ENCODE data around the gene ERC2.

ERC2 gene

DNA sequence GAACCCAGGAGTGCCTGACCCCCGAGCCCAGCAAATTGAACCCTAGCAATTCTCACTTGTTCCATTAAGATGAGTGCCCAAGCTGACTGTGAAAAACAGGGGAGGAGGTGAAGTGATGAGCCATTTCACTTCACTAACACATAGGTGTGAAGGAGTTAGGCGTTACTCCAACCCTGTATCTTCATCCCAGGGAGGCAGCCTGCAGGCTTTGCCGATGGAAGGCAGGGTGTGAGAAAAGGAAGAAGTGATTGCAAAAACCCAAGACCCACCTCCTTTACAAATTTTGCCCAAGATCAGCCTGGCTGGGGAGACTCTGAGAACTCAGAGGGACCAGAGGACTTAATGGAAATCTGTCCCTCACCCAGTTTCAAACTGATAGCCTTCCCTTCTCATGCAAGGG is 851.5 kb downstream of the ERC2 start:
- Histone ChIP-seq H3K4me3 (ENCODE audit: low read length, poor library complexity, severe bottlenecking) (no peak overlapping the region), H3K4me1 (ENCODE audit: insufficient read depth, low read length, poor library complexity, severe bottlenecking) (peaks cover 23% of the 10 kb centered on the region), H3K79me2 (ENCODE audit: insufficient read depth, low read length) (no peaks in the 10 kb centered on the region), H4K20me1 (ENCODE audit: insufficient read depth, low read length, poor library complexity, severe bottlenecking) (no peaks in the 10 kb centered on the region), H3K36me3 (ENCODE audit: insufficient read depth, low read length) (no peaks in the 10 kb centered on the region), H3K9me2 (replicated peaks; ENCODE audit: low read depth, low read length) (no peaks in the 10 kb centered on the region), H3F3A (ENCODE audit: low read depth) (no peaks in the 10 kb centered on the region), H3K4me2 (ENCODE audit: low read depth, low read length, poor library complexity, severe bottlenecking) (no peak overlapping the region), H3K9ac (ENCODE audit: low read depth, low read length, poor library complexity, severe bottlenecking) (no peak overlapping the region), H2AFZ (ENCODE audit: low read length) (no peak overlapping the region), H3K9me3 (ENCODE audit: insufficient read depth, low read depth, low read length) (no peaks in the 10 kb centered on the region), H3K27me3 (ENCODE audit: insufficient read depth, low read length, poor library complexity, severe bottlenecking) (no peaks in the 10 kb centered on the region)
- TF ChIP-seq, protein P1, sequence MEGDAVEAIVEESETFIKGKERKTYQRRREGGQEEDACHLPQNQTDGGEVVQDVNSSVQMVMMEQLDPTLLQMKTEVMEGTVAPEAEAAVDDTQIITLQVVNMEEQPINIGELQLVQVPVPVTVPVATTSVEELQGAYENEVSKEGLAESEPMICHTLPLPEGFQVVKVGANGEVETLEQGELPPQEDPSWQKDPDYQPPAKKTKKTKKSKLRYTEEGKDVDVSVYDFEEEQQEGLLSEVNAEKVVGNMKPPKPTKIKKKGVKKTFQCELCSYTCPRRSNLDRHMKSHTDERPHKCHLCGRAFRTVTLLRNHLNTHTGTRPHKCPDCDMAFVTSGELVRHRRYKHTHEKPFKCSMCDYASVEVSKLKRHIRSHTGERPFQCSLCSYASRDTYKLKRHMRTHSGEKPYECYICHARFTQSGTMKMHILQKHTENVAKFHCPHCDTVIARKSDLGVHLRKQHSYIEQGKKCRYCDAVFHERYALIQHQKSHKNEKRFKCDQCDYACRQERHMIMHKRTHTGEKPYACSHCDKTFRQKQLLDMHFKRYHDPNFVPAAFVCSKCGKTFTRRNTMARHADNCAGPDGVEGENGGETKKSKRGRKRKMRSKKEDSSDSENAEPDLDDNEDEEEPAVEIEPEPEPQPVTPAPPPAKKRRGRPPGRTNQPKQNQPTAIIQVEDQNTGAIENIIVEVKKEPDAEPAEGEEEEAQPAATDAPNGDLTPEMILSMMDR (conservative IDR thresholded peaks at IDR 0.05; ENCODE audit: low read length) = no peak
- no peak for TF ChIP-seq EZH2phosphoT487 (IDR thresholded peaks at IDR 0.05; ENCODE audit: borderline replicate concordance)

DNA sequence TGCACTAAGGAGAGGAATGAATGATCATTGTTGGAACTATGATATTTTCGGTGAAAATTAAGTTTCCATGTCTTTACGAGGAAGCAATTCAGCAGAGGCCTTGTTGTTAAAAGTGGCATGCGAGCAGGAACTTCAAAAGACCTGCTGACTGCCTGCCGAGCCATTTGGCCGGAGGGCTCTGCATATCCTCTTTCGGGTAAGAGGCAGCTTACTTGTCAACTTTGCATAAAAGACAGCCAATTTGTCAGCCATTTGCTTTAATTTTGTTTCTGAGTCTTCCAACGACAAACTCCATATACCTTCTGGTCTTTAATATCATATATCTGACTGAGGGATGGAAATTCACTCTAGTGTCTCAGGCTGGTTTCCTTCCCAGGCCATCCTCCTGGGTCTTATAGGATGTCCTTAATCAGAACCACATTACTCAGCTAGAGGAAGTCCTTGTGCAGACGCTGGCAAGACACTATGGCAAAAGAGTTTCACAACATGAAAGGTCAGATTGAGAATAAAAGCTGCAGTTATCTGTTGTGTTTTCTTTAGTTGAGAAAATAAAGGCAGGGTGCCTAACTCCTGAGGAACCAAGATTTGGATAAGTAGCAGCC is 852.5 kb downstream of the ERC2 start:
- H3F3A ChIP-seq (ENCODE audit: low read depth) = no peaks in the 10 kb centered on the region
- H3K4me2 ChIP-seq (ENCODE audit: low read depth, low read length, poor library complexity, severe bottlenecking) = no peak overlapping the region
- H4K20me1 ChIP-seq (ENCODE audit: insufficient read depth, low read length, poor library complexity, severe bottlenecking) = no peaks in the 10 kb centered on the region
- no peak for TF ChIP-seq EZH2phosphoT487 (IDR thresholded peaks at IDR 0.05; ENCODE audit: borderline replicate concordance)
- TF ChIP-seq, protein P1 (conservative IDR thresholded peaks at IDR 0.05; ENCODE audit: low read length) = no peak
- no peak overlapping the region for H2AFZ ChIP-seq (ENCODE audit: low read length)
- no peaks in the 10 kb centered on the region for H3K36me3 ChIP-seq (ENCODE audit: insufficient read depth, low read length)
- H3K9me2 ChIP-seq (replicated peaks; ENCODE audit: low read depth, low read length) = no peaks in the 10 kb centered on the region
- no peaks in the 10 kb centered on the region for H3K79me2 ChIP-seq (ENCODE audit: insufficient read depth, low read length)
- H3K9me3 ChIP-seq (ENCODE audit: insufficient read depth, low read depth, low read length) = no peaks in the 10 kb centered on the region
- no peak overlapping the region for H3K9ac ChIP-seq (ENCODE audit: low read depth, low read length, poor library complexity, severe bottlenecking)
- H3K27me3 ChIP-seq (ENCODE audit: insufficient read depth, low read length, poor library complexity, severe bottlenecking) = no peaks in the 10 kb centered on the region
- peaks cover 13% of the 10 kb centered on the region for H3K4me1 ChIP-seq (ENCODE audit: insufficient read depth, low read length, poor library complexity, severe bottlenecking)
- H3K4me3 ChIP-seq (ENCODE audit: low read length, poor library complexity, severe bottlenecking) = no peak overlapping the region

DNA sequence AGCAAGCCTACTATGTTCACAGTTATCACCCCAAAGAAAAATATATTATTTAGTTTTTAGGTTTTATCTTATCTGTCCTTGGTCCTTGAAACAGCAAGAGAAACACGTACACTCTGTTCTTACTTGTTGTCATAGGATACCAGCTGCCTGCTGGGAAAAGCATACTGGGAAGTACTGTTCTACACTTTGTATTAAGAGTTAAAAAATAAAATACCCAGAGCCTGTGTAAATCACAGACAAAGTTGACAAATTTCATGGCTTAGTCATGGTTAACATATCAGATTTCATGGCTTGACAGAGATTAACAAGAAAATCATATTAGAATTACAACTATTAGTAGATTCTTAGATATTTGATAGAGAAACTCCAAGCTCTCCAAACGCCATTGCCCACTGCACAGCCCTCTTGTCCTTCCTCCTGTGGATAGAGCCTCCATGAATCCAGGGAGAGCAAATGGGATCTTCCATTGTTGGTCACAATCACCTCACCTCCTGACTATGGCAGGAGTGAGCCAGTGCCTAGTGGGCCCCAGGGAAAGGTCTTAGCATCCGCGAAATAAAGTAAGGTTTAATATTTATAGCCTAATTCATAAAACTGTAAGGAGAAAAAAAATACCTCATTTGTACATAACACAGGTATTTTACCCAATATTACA is 853.1 kb downstream of the ERC2 start:
- no peak overlapping the region for H3K4me2 ChIP-seq (ENCODE audit: low read depth, low read length, poor library complexity, severe bottlenecking)
- no peaks in the 10 kb centered on the region for H4K20me1 ChIP-seq (ENCODE audit: insufficient read depth, low read length, poor library complexity, severe bottlenecking)
- no peaks in the 10 kb centered on the region for H3K79me2 ChIP-seq (ENCODE audit: insufficient read depth, low read length)
- no peaks in the 10 kb centered on the region for H3F3A ChIP-seq (ENCODE audit: low read depth)
- H3K4me3 ChIP-seq (ENCODE audit: low read length, poor library complexity, severe bottlenecking) = no peak overlapping the region
- H2AFZ ChIP-seq (ENCODE audit: low read length) = no peak overlapping the region
- peaks cover 10% of the 10 kb centered on the region for H3K4me1 ChIP-seq (ENCODE audit: insufficient read depth, low read length, poor library complexity, severe bottlenecking)
- no peaks in the 10 kb centered on the region for H3K9me2 ChIP-seq (replicated peaks; ENCODE audit: low read depth, low read length)
- no peaks in the 10 kb centered on the region for H3K36me3 ChIP-seq (ENCODE audit: insufficient read depth, low read length)
- no peaks in the 10 kb centered on the region for H3K27me3 ChIP-seq (ENCODE audit: insufficient read depth, low read length, poor library complexity, severe bottlenecking)
- no peaks in the 10 kb centered on the region for H3K9me3 ChIP-seq (ENCODE audit: insufficient read depth, low read depth, low read length)
- H3K9ac ChIP-seq (ENCODE audit: low read depth, low read length, poor library complexity, severe bottlenecking) = no peak overlapping the region
- TF ChIP-seq, protein P1 (conservative IDR thresholded peaks at IDR 0.05; ENCODE audit: low read length) = no peak
- TF ChIP-seq EZH2phosphoT487 (IDR thresholded peaks at IDR 0.05; ENCODE audit: borderline replicate concordance) = no peak
